Measurements from ENCODE around the gene UBE2E1.
A peak's percentile ranks its signal among the peaks of the same experiment; 100 is the strongest.

Gene UBE2E1

DNA sequence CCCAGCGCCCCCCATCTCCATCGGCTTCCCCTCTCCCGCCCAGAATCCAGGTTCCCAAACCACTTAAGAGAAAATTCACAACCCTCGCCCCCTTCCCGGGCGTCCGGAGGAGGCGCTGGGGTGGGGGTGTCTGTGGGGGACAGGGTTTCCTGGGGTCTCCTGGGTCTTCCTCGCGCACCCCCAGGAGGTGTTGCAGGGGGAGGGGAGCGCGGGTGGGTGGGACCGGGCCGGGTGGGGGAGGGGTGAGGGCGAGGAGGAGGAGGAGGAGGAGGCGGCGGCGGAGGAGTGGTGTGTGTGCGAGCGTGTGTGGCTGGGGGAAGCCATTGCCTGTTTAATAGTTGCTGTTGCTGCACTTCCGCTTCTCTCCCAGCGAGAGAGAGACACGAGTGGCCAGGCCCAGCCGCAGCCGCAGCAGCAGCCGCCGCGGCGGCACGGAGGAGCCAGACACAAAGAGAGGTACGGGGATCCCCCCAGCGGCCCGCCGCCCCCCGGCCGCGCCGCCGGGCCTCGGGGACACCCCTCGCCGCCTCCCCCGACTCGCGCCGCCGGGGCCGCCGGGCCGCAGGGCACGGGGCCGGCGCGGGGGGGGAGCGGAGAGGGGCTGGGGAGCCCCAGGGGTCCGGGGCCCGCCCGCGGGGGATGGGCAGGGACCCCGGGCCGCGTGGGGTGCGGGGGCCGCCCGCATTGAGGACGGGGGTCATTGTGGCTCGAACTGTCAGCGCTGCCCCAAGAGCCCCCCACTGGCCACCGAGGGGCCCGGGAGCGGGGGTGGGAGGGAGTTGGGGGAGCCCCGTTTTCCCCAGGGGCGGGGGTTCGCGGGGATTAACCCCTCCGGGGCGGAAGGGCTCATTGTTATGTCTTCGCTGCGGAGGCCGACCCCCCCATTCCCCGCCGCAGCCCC lies at the start of gene UBE2E1:
Gene UBE2E1 (plus strand): TSS at position 323 of the 901 bp plus-strand sequence. CDS start 1,315 bp downstream, outside the sequence.
- DNase-seq (ENCODE audit: low read depth), result peak; percentile 75

DNA sequence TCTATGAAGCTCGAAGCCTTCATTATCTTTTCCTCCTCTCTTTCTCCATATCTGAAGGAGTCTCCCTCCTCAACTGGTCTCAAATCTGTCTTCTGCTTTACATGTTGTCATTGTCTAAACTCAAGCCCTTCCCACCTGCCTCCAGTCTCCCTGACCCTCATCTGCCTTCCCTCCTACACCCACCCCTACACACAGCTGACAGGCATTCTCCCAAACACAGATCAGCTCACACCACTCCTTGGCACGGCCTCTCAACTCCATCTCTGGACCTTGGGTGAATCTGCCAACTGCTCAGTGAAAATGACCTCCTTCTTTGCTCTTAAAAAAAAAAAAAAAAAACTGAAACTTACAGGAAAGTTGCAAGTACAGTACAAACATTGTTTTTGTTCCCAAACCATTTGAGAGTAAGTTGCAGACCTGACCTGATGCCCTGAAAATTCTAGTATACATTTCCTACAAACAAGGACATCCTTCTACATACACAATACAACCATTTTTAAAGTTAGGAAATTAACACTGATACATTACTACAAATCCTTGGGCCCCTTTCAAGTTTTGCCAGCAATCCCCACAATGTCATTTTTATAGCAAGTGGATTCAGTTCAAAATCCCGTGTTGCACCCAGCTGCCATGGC lies 49.4 kb upstream of the UBE2E1 start:
- no peak for DNase-seq (ENCODE audit: low read depth)

DNA sequence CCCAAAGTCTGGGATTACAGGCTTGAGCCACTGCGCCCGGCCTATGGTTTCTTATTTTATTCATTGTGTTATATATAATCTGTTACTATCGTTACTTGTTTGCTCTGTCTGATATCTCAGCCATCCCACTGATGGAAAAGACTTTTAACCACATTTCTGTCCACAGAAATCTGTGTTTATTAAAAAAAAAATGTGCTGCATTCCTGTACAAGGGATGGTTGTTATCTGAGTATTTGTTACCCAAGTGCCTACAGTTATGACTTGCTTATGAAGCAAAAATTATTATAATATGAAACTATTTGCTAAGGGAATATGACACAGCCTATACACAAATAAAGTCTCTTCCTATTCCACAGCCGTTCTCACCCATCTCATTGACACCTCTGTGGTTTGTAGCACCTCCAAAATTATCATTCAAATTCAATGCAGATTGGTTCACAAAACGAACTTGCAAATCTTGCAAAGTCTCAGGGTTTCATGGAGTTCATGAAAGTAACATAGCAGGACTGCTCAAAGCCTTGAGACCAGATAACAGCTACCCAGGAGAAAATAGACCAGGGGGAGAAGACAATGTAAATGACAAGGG lies 47.4 kb upstream of the UBE2E1 start:
- no peak for DNase-seq (ENCODE audit: low read depth)

DNA sequence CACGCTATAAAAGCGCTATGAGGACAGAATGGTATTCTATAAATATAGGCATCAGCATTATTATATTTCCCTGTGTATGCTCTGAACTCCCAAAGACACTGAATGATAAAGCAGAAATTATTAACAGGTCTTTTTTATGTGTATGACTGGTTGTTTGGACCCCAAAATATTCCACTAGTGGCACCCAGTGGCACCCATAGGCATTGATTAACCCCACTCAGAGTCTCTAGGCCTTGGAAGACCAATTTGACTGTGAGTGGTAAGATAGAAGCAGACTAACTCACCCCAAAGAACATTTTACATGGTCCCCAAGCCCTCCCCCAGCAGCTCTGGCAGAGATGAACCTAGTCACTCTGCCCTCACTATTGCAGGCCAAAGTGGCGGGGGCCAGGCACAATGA lies 45.4 kb upstream of the UBE2E1 start:
- DNase-seq (ENCODE audit: low read depth), result no peak

DNA sequence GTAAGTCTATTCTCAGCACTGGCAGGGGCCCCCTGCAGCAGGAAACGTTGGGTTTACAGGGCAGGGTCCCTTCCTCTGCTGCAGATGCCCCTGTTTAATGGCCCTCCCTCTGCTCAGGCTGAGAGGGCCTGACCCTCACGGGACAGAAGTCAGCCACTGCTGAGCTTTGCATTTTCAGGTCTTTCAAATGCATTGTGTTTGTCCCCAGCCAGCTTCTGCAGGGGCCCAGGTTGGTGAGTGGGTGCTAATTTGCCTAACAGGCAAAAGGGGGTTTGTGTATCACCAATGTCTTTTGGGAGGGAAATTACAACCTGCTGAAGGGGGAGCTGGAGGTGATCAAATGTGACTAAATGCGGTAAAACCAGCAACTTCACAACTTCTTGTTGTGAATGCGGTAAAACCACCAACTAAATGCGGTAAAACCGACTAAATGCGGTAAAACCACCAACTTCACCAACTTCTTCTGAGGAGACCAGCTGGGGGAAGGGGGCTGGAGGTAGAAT lies 44.8 kb upstream of the UBE2E1 start:
- no peak for DNase-seq (ENCODE audit: low read depth)

DNA sequence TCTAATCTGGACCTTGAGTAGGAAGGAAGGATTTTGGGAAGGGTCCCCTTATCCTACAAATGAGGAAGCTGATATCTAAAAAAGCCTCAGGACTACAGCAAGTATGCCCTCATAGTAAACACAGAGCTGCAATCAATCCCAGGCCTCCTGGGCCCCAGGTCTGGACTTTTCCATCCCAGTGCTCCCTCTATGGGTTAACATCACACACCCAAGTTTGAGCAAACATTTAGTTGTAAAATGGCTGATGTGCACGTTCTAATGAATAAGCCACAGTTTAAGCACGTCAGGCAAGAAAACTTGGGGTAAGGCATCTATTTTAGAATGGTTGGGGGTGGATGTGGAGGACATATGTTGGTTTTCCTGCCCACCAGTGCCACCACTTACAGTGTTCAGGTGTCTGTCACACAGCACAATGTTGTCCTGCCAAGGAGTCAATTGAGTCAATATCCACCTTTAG lies 44.3 kb upstream of the UBE2E1 start:
- DNase-seq (ENCODE audit: low read depth), result peak; percentile 69

DNA sequence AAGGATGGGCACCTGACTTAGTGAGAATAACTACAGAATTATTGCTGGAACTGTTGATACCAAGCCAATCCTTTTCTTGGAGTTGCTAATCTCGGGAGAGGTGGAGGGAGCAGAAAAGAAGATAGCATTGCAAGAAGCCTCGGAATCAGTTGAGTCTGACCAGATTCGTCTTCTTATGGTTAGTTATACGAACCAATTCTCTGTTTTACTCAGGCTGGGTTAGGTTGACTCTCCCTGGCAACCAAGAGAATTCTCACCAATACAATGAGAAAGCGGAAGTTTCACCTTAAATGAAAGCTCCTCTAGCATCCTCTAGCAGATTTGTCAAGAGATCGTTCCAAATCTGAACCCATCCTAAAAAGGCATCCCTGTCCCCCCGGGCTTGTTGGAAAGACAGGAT lies 43.5 kb upstream of the UBE2E1 start:
- DNase-seq (ENCODE audit: low read depth), result no peak

DNA sequence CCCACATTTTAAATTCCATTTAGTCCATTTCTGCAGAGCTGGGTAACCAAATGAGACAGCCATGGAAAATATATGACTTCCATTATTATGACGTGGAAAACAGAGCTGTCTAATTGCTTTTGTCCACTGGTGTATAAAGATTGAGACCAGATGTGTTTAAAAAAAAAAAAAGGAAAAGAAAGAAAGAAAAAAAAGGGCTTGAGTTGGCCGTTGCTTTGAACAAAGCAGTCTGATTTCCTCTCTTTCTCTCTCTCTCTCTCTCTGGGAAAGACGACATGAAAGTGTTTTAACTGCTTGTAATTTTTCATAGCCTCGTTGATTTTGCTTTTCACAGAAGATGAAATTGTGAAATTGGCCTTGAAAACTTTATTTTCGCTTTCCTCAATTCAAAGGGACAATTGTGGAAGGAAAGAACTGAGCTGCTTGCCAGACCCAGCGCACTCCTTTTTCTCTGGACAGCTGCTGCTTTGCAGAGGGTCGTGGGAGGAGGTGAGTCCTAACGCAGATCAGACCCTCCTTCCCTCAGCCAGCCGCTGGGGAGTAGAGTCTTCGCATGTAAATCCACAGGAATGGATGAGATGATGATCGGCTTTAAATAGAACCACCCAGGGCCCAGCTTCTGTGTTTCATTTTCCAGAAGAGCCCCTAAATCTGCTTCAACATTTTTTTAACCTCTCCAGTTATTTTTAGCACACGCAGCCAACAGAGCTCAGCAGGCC lies 42.8 kb upstream of the UBE2E1 start:
- peak; percentile 28 for DNase-seq (ENCODE audit: low read depth)

DNA sequence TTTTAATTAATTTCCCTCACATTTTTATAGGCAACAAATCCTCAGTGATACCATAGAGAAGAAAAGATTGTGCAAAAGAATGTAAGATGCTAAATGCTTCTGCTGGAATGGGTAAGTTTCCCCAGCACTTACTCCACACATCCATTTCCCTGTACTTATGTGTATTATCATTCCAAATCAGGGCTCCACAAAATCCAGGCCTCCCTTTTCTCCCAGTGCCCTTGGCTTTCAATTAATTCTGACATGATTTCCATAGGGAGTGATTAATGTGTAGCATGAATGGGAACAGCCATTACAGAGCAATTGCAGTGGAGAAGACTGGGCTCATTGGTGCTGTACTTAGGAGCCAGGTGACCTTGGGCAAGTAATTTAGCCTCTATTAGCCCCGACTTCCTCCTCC lies 41.3 kb upstream of the UBE2E1 start:
- no peak for DNase-seq (ENCODE audit: low read depth)

DNA sequence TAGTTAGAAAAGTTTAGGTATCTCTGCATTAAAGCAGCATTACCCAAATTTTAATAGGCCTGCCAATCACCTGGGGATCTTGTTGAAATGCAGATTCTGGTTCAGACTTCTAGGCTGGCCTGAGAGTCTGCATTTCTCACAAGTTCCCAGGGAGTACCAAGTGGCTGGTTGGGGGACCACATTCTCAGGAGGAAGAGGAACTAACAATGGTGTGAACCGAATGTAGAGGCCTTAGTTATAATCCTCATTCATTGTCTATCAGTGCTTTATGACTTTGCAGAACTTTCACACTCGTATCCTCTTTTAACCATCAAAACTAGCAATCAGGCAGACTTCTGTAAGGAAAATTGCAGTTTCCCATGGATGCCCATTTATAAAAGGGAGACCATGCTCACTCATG lies 38.2 kb upstream of the UBE2E1 start:
- DNase-seq (ENCODE audit: low read depth), result no peak

DNA sequence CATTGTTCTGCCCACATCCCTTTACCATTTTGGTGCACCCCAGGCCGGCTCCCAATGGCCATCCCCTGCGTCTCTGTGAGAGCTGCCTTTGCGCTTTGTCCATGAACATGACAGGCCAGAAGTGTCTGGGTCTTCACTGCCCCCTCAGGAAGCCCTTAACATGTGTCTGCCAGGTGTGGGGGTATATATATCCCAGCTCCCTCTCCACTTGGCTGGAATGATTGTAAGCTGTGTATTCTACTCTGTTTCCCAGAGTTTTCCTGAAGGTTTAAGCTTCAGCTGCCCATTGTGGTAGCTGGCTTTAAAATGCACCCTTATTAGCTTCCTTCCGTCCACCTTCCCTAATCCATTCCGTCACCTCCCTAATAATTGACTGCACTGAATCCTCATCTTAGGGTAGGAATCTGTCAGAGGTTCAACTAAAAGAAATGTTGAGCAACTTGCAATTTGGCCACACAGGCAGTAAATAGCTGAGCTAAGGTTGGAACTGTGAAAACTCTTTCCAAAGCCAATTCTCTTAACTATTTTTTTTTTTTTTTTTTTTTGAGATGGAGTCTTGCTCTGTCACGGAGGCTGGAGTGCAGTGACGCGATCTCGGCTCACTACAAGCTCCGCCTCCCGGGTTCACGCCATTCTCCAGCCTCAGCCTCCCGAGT lies 30.4 kb upstream of the UBE2E1 start:
- DNase-seq (ENCODE audit: low read depth), result no peak

DNA sequence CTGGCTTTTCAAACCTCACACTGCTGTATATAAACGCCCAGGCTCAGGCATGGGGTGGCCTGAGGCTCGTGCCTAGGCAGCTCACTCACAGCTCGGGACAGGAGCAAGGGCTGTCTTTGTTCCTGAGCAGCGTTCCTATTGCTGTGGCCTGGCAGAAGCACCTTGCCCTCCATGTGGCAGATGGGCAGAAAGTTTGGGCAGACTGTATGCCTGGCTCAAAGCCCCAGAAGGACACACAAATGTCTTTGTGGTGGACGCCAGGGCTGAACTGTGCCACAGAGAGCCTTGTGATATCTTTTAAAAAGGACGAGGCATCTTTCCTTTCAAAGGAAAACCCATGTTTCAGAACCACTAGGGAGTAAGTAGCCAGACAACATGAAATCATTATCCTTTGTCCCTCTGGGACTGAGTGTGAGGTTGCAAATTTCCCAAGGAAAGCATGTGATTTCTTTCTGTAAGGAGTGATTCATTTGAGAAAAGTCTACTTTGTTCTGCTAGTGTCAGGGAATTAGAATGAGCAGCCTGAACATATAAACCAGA lies 29.3 kb upstream of the UBE2E1 start:
- DNase-seq (ENCODE audit: low read depth), result peak; percentile 55

DNA sequence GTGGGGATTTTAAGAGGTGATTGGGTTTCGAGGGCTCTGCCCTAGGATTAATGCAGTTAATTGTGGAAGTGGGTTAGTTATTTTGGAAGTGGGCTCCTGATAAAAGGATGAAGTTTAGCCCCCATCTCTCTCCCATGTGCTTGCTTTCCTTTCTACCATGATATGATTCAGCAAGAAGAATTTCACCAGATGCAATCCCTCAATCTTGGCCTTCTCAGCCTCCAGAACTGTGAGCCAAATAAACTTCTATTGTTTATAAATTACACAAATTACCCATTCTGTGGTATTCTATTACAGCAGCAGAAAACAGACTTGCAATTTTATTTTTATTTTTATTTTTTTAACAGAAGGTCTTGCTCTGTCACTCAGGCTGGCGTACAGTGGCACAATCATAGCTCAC lies 27.3 kb upstream of the UBE2E1 start:
- DNase-seq (ENCODE audit: low read depth), result peak; percentile 41

DNA sequence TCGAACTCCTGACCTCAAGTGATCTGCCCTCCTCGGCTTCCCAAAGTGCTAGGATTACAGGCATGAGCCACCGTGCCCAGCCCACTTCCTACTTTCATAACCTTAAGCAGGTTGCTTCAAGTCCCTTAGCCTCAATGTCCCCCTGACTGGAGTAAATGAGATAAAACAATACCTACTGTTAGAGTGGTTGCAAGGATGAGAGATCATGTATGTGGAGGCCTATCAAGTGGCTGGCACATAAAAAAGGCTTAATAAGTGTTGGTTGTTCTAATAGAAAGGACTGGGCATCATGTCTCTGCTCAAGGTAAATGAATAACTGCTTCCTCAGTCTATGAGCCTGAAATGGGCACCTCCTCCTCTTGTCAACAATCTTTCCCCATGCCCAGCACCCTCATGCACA lies 25.9 kb upstream of the UBE2E1 start:
- DNase-seq (ENCODE audit: low read depth), result no peak

DNA sequence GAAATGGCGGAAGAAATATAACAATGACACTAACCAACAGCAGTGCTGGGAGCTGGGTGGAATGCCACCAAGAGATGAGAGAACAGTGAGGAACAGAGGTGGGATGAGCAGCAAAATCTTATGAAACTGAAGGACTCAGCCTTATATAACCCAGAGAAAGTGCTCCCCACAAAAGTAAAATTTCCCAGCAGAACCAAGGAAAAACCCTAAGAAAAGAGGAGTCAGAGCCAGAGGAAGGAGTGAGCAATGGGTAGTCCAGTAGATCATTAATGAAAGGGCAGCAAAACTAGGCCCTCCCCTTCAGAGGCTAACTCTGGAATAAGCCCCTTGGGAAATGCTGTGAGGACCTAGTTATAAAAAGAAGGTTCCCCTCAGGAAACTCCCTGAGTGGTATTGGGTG lies 24.7 kb upstream of the UBE2E1 start:
- no peak for DNase-seq (ENCODE audit: low read depth)

DNA sequence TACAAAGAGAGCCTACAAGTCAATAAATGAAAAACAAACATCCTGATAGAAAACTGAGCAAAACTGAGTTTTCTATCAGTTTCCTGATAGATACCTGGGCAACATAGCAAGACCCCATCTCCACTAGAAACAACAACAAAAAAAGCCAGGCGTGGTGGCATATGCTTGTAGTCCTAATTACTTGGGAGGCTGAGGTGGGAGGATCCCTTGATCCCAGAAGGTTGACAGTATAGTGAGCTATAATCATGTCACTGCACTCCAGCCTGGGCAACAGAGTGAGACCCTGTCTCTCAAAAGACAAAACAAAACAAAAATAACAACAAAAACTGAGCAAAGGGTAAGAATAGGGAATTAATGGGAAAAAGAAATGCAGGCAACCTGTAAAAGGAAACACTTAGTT lies 23.9 kb upstream of the UBE2E1 start:
- DNase-seq (ENCODE audit: low read depth), result no peak

DNA sequence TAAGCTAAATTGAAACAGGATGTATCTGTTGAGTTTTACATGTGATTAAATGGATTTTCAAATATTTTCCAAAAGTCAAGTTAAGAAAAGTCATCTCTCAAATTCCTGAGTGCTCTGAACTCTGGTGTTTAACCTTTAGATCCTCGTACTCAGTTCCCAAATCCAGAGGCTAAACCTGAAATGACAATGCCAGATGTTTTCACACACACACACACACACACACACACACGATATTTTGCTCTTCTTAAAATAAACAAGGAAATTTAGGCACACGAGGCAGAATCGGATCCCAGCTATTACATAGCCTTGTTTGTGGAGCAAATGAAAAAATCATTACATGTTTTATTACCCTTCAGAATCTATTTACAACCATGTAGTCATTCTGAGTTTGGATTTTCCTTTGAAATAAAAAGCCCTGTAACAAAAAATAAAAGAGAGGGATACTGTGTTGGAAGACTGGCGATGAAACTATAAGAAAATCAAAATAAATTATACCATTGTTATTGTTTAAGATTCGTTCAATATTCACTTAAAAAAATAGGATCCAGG lies 20.6 kb upstream of the UBE2E1 start:
- DNase-seq (ENCODE audit: low read depth), result no peak

DNA sequence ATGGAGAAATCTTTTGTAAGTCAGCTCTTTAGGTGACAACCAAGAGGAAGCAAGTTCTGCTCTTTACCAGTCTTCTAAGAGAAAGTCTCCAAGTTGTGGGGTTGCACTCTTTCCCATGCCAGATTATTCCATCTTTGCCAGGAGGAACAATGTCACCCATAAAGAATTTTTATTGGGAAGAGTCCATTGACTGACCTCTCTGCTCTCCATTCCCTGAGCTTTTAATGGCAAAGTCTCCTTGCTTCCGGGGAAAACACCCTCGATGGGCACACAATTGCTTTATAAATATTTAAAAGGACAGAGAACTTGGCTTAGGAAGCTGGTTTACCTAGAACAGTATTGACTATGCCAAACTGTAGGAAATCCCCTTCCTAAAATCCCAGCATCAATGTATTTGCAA lies 19.9 kb upstream of the UBE2E1 start:
- DNase-seq (ENCODE audit: low read depth), result no peak

DNA sequence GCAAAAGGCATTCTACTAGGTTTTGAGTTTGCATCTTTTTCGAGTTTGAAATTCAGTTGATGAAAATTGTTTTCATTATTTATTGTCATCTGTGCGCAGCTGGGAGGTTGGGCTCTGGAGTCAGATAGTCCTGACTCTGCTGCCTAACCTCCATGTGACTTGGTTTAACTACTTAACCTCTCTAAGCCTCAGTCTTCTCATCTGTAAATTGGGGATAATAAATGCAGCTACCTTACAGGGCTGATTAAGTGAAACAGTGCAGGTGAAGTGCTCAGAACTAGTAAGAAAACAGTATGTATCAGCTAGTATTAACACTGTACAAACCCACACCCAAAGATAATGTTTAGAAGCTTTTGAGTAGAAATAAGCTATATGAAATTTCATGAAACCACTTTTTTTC lies 14.1 kb upstream of the UBE2E1 start:
- DNase-seq (ENCODE audit: low read depth), result no peak

DNA sequence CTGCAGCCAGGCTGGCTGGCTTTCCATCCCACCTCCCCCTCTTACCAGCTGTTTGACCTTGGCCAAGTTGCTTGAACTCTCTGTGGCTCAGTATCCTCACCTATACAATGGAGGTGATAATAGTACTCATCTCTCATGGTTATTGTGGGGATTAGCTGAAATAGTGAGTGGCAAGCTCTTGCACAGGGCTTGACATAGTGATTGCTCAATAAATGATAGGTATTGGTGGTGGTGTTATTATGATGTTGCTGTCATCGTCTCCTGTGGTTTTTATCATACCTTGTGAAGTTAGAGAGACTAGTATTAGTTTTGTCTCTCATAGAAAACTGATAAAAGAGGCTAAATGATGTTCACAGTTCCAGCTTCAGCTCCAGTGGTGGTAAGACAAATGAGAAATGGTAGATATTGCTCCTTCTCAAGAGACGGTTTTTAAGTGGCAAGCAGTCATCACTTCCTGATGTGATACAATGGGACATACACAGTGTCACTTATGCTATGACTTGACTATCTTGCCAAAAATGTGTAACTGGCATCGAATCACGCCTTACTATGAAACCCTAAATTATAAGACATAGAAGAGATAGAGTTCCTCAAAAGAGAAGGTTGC lies 12.1 kb upstream of the UBE2E1 start:
- no peak for DNase-seq (ENCODE audit: low read depth)

DNA sequence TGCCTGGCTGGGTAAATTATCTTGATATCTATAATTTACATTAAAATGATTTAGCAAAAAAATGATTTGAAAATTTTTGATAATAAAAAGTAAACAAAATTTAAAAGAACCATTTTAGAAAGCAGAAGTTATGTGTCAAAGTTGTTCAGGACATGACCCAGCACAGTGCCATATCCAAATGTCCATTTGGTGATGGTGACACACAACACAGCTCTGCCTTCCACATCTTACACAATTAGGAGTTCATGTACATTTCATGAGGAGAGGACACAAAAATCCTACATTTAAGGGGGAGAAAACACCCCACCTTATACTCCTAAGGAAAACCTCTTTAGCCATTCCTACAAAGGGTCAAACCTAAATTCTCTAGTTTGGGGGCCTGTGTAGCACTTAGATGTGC lies 10.7 kb upstream of the UBE2E1 start:
- DNase-seq (ENCODE audit: low read depth), result no peak
